Large intestine (tissue), 3 donors: Measurements from ENCODE around the gene ASB6. TPM values are rescaled to one million over a fixed set of nuclear protein-coding genes. Genes with fewer than 3 reads are reported as not detected.
"Not testable (repeated sequence)": the region's sequence is repeated elsewhere in the genome, so short reads cannot be mapped to it uniquely, and the experiment has no call there.

ENCODE experiments used
- DNase-seq, 2 donors: peaks; one replicate each; pipeline versions ENCODE4 v3.0.0 to v3.0.0-alpha.2; 2013
- H3K27ac ChIP-seq: one replicate; pipeline ENCODE4 v1.5.1; 2013; ENCODE audit warnings: low read length
- H3K27me3 ChIP-seq: 2 replicates; pipeline ENCODE4 v1.6.1; 2013; ENCODE audit warnings: low read length; ENCODE audit not compliant: control insufficient read depth, insufficient read depth
- H3K36me3 ChIP-seq: 2 replicates; pipeline ENCODE4 v1.6.1; 2013; ENCODE audit warnings: low read length; ENCODE audit not compliant: control insufficient read depth, insufficient read depth
- H3K4me1 ChIP-seq: one replicate; pipeline ENCODE4 v1.6.1; 2013; ENCODE audit warnings: low read length; ENCODE audit not compliant: control insufficient read depth, insufficient read depth
- H3K4me3 ChIP-seq: one replicate; pipeline ENCODE4 v1.5.1; 2013; ENCODE audit warnings: low read length
- H3K9me3 ChIP-seq: one replicate; pipeline ENCODE4 v1.6.1; 2013; ENCODE audit warnings: mild to moderate bottlenecking, low read depth, low read length, moderate library complexity; ENCODE audit not compliant: control insufficient read depth
- WGBS: methylation state at CpG from one replicate; pipeline ENCODE4 v1.1.5; 2013; ENCODE audit warnings: low lambda C conversion rate; ENCODE audit not compliant: insufficient coverage; 5-methylcytosine and 5-hydroxymethylcytosine counted together
- polyA plus RNA-seq: library from polyadenylated mRNA; unstranded; fragments of 120-200 nt; gene quantifications from one replicate; pipeline ENCODE4 v1.2.1, GENCODE V29; 2013

The ASB6 gene
- polyA plus RNA-seq, 1 donor: 14.8 TPM

GRCh38 chr9:129636343-129636742, 5.6 kb downstream of the ASB6 start:
- DNase-seq, H3K4me3 ChIP-seq, H3K27me3 ChIP-seq, H3K9me3 ChIP-seq, H3K27ac ChIP-seq: not testable (repeated sequence)
- H3K36me3 ChIP-seq: peaks cover 76% of the 10 kb centered on the region
- no CpG with 5 or more reads among the region's 10 CpGs for WGBS
- H3K4me1 ChIP-seq: peaks cover 11% of the 10 kb centered on the region

DNA sequence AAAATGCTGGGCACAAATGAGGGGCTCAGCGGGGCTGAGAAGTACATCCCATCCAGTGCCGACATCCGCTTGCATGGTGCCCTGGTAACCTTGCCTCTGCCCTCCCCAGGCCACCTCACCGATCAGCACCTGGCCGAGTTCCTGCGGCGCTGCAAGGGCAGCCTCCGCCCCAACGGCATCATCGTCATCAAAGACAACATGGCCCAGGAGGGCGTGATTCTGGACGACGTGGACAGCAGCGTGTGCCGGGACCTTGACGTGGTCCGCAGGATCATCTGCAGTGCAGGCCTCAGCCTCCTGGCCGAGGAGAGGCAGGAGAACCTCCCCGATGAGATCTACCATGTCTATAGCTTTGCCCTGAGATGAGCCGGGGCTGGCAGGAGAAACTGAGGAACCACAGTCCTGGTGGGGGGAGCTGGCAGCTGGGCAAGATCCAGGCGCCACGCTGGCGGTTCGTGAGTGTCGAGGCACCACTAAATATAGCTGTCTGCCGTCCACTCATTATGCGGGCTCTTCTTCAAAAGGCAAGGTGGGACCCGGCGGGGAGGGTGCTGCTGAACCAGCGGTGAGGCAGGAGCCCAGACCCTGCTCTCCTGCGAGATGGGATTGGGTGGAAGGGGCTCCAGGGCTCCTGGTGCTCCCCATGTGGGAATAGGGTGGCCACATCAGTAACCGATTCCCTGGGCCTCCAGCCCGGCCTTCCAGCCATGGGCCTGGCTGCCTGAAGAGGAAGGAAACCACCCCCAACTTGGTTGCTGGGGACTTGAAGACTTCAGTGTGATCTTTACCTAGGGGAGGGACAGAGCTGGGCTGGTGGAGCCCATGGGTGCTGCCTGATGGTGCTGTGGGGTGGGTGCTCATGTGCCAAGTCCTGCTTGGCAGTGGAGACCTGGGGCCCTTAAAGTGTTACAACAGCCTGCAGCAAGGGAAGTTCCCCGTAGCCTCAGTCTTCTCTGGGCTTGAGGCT, 6.6 kb downstream of the ASB6 start:
- no CpG with 5 or more reads among the region's 34 CpGs for WGBS
- Histone ChIP-seq H3K36me3 (peaks cover 77% of the 10 kb centered on the region), H3K27ac (no peak overlapping the region), H3K27me3 (no peaks in the 10 kb centered on the region), H3K4me1 (peaks cover 2% of the 10 kb centered on the region), H3K9me3 (no peaks in the 10 kb centered on the region), H3K4me3 (no peak overlapping the region)
- no peak for DNase-seq

- Histone ChIP-seq H3K27ac (no peak overlapping the region), H3K9me3 (no peaks in the 10 kb centered on the region), H3K4me3 (no peak overlapping the region), H3K27me3 (no peaks in the 10 kb centered on the region), H3K4me1 (peaks cover 3% of the 10 kb centered on the region), H3K36me3 (peaks cover 75% of the 10 kb centered on the region)
- DNase-seq: no peak
- no CpG with 5 or more reads among the region's 13 CpGs for WGBS
Observed at GRCh38 chr9:129633848-129634247, 8.1 kb downstream of the ASB6 start.

DNA sequence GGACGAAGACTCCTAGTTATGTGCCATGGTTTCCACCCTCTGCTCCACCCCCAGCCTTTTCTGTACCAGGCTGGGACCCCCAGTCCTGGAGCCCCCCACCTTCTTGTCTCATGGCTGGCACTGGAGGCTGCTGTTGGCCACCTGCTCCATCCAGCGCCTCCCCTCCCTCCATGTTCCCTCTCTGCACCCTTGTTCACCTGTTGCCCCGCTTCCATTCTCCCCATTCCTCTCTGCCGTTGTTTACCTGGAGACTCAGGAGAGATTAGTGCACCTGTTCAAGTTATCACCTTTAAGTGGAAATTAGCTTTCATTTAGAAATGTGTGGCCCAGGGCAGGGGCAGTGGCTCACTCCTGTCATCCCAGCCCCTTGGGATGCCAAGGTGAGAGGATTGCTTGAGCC, 8.7 kb downstream of the ASB6 start:
- Histone ChIP-seq H3K27me3 (no peaks in the 10 kb centered on the region), H3K36me3 (peaks cover 72% of the 10 kb centered on the region), H3K4me1 (peaks cover 6% of the 10 kb centered on the region), H3K4me3 (no peak overlapping the region), H3K9me3 (no peaks in the 10 kb centered on the region), H3K27ac (no peak overlapping the region)
- DNase-seq: no peak
- WGBS: no CpG with 5 or more reads among the region's 4 CpGs

- H3K36me3 ChIP-seq: peaks cover 72% of the 10 kb centered on the region
- no peaks in the 10 kb centered on the region for H3K27me3 ChIP-seq
- no peak overlapping the region for H3K27ac ChIP-seq
- no CpG with 5 or more reads among the region's 13 CpGs for WGBS
- H3K9me3 ChIP-seq: no peaks in the 10 kb centered on the region
- no peak for DNase-seq
- H3K4me3 ChIP-seq: no peak overlapping the region
- peaks cover 13% of the 10 kb centered on the region for H3K4me1 ChIP-seq
Observed at GRCh38 chr9:129632460-129632859, 9.5 kb downstream of the ASB6 start.

GRCh38 chr9:129631674-129632129, 10.2 kb downstream of the ASB6 start:
- Histone ChIP-seq H3K36me3 (peaks cover 64% of the 10 kb centered on the region), H3K9me3 (no peaks in the 10 kb centered on the region), H3K27ac (no peak overlapping the region), H3K4me1 (peaks cover 17% of the 10 kb centered on the region), H3K27me3 (no peaks in the 10 kb centered on the region), H3K4me3 (no peak overlapping the region)
- WGBS: no CpG with 5 or more reads among the region's 19 CpGs
- DNase-seq: no peak

DNA sequence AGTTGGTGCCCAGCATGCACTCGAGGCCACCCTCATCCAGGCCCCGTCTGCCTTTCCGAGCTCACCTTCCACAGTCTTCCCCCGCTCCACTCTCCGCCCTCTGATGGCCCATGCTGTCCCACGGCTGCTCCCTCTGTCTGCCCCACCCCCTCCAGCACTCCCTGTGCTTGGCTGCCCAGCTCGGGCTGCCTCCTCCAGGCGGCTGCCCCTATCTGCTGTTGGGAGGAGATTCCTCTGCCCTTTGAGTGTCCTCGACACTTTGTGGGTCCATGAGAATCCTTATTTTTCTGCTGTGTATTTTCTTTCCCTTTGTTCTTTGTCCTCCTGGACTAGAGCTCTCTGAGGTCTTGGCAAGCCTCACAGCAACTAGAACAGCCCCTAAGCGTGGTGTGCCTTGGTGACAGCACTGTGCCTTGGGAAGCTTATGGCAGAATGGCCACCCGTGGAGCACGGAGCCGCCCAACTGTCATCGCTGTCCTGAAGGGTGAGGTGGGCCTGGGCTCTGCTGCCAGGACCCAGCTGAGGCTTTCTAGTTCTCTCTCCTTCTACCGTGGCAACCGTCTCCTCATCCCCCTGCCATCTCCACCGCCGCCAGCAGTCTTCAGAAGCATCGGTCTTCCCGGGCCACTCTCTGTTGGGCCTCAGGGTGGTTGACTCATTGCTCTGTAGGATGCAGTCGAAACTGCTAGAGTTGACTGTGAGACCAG, 10.8 kb downstream of the ASB6 start:
- no peak for DNase-seq
- no peaks in the 10 kb centered on the region for H3K27me3 ChIP-seq
- peaks cover 17% of the 10 kb centered on the region for H3K4me1 ChIP-seq
- no peak overlapping the region for H3K4me3 ChIP-seq
- 80% methylated on average over 1 of the region's 21 CpGs for WGBS
- H3K36me3 ChIP-seq: peaks cover 62% of the 10 kb centered on the region
- H3K9me3 ChIP-seq: no peaks in the 10 kb centered on the region
- H3K27ac ChIP-seq: no peak overlapping the region

DNA sequence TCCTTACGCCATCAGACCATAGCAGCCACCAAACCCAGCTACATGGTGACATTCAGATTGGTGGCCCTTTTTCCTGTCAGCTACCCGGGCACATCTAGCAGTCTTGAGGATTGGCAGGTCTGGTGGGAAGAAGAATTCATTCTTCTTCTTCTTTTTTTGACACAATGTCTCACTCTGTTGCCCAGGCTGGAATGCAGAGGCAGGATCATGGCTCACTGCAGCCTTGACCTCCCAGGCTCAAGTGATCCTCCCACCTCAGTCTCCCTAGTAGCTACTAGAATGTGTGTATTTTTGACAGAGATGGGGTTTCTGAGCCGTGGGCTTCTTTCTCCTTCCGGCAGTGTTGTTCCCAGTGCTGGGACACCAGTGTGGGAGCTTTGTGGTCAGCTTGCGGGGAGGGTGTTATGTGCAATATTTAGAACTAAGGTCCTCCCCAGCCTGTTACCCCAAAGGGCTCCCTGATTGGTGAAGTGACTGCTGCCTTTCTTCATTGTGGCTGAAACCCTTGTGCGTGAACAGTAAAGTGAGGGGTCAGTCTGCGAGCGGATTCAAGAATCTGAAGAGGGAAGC, 12.6 kb downstream of the ASB6 start:
- WGBS: no CpG with 5 or more reads among the region's 8 CpGs
- H3K4me3 ChIP-seq: no peak overlapping the region
- peaks cover 46% of the 10 kb centered on the region for H3K36me3 ChIP-seq
- H3K9me3 ChIP-seq: no peaks in the 10 kb centered on the region
- peaks cover 17% of the 10 kb centered on the region for H3K4me1 ChIP-seq
- no peak for DNase-seq
- no peaks in the 10 kb centered on the region for H3K27me3 ChIP-seq
- H3K27ac ChIP-seq: no peak overlapping the region

- H3K36me3 ChIP-seq: peaks cover 40% of the 10 kb centered on the region
- no peaks in the 10 kb centered on the region for H3K9me3 ChIP-seq
- H3K4me1 ChIP-seq: peaks cover 17% of the 10 kb centered on the region
- WGBS: no CpG with 5 or more reads among the region's 6 CpGs
- DNase-seq: no peak
- no peaks in the 10 kb centered on the region for H3K27me3 ChIP-seq
- no peak overlapping the region for H3K27ac ChIP-seq
- H3K4me3 ChIP-seq: no peak overlapping the region
Observed at GRCh38 chr9:129628709-129629108, 13.2 kb downstream of the ASB6 start.
